Activated naive CD8-positive, alpha-beta T cell (primary cell): ENCODE measurements around the gene CNN2.
A peak's percentile ranks its signal among the peaks of the same experiment; 100 is the strongest.

Experiments used
- H3K27ac Mint-ChIP-seq: one replicate; pipeline ENCODE4 v1.8.0; 2021; ENCODE audit warnings: mixed read lengths
- H3K27me3 Mint-ChIP-seq: one replicate; pipeline ENCODE4 v1.8.0; 2021; ENCODE audit warnings: mixed read lengths
- H3K36me3 Mint-ChIP-seq: one replicate; pipeline ENCODE4 v1.8.0; 2021; ENCODE audit warnings: mixed read lengths
- H3K4me1 Mint-ChIP-seq: one replicate; pipeline ENCODE4 v1.8.0; 2021; ENCODE audit warnings: low read depth, mixed read lengths
- H3K4me3 Mint-ChIP-seq: one replicate; pipeline ENCODE4 v1.8.0; 2021; ENCODE audit warnings: mild to moderate bottlenecking, mixed read lengths
- H3K9me3 Mint-ChIP-seq: one replicate; pipeline ENCODE4 v1.8.0; 2021; ENCODE audit warnings: low read depth, mixed read lengths

CNN2 gene

DNA sequence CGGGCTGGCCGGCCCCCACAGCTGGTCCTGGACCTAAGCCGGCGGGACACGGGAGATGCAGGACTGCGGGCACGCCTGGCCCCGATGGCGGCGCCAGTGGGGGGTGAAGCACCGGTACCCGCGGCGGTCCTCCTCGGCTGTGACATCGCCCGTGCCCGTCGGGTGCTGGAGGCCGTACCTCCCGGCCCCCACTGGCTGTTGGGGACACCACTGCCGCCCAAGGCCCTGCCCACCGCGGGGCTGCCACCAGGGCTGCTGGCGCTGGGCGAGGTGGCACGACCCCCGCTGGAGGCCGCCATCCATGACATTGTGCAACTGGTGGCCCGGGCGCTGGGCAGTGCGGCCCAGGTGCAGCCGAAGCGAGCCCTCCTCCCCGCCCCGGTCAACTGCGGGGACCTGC is 23.1 kb upstream of the CNN2 start:
- Mint-ChIP-seq H3K4me3 (no peak overlapping the region), H3K27me3 (peaks cover 7% of the 10 kb centered on the region), H3K4me1 (peaks cover 7% of the 10 kb centered on the region), H3K9me3 (no peaks in the 10 kb centered on the region), H3K27ac (no peak overlapping the region), H3K36me3 (no peaks in the 10 kb centered on the region)

GRCh38 chr19:1004204-1004802 is 22.1 kb upstream of the CNN2 start:
- Mint-ChIP-seq H3K27me3 (peaks cover under 1% of the 10 kb centered on the region), H3K36me3 (no peaks in the 10 kb centered on the region), H3K4me1 (peaks cover 3% of the 10 kb centered on the region), H3K4me3 (no peak overlapping the region), H3K27ac (peak overlapping the region; percentile 41), H3K9me3 (no peaks in the 10 kb centered on the region)

GRCh38 chr19:1004803-1005664 is 21.4 kb upstream of the CNN2 start:
- Mint-ChIP-seq H3K4me3 (no peak overlapping the region), H3K27ac (peak overlapping the region; percentile 80), H3K36me3 (no peaks in the 10 kb centered on the region), H3K27me3 (no peaks in the 10 kb centered on the region), H3K9me3 (no peaks in the 10 kb centered on the region), H3K4me1 (peaks cover 3% of the 10 kb centered on the region)

GRCh38 chr19:1006711-1007398 is 19.6 kb upstream of the CNN2 start:
- H3K4me3 Mint-ChIP-seq = no peak overlapping the region
- no peak overlapping the region for H3K27ac Mint-ChIP-seq
- H3K27me3 Mint-ChIP-seq = no peaks in the 10 kb centered on the region
- H3K36me3 Mint-ChIP-seq = no peaks in the 10 kb centered on the region
- H3K4me1 Mint-ChIP-seq = no peaks in the 10 kb centered on the region
- no peaks in the 10 kb centered on the region for H3K9me3 Mint-ChIP-seq

GRCh38 chr19:1007399-1008251 is 18.8 kb upstream of the CNN2 start:
- H3K9me3 Mint-ChIP-seq = no peaks in the 10 kb centered on the region
- no peaks in the 10 kb centered on the region for H3K36me3 Mint-ChIP-seq
- no peak overlapping the region for H3K27ac Mint-ChIP-seq
- no peaks in the 10 kb centered on the region for H3K27me3 Mint-ChIP-seq
- H3K4me1 Mint-ChIP-seq = no peaks in the 10 kb centered on the region
- H3K4me3 Mint-ChIP-seq = no peak overlapping the region

- no peaks in the 10 kb centered on the region for H3K27me3 Mint-ChIP-seq
Observed at GRCh38 chr19:1008268-1009040, 18.0 kb upstream of the CNN2 start.

GRCh38 chr19:1009041-1009980 is 17.1 kb upstream of the CNN2 start:
- H3K9me3 Mint-ChIP-seq = no peaks in the 10 kb centered on the region
- no peak overlapping the region for H3K27ac Mint-ChIP-seq
- H3K4me3 Mint-ChIP-seq = no peak overlapping the region
- H3K27me3 Mint-ChIP-seq = no peaks in the 10 kb centered on the region
- peaks cover 3% of the 10 kb centered on the region for H3K4me1 Mint-ChIP-seq
- no peaks in the 10 kb centered on the region for H3K36me3 Mint-ChIP-seq

More at GRCh38 chr19:1008268-1009040, 18.0 kb upstream of the CNN2 start:
- H3K9me3 Mint-ChIP-seq = no peaks in the 10 kb centered on the region
- H3K4me3 Mint-ChIP-seq = no peak overlapping the region
- no peaks in the 10 kb centered on the region for H3K36me3 Mint-ChIP-seq
- no peaks in the 10 kb centered on the region for H3K4me1 Mint-ChIP-seq
- no peak overlapping the region for H3K27ac Mint-ChIP-seq

DNA sequence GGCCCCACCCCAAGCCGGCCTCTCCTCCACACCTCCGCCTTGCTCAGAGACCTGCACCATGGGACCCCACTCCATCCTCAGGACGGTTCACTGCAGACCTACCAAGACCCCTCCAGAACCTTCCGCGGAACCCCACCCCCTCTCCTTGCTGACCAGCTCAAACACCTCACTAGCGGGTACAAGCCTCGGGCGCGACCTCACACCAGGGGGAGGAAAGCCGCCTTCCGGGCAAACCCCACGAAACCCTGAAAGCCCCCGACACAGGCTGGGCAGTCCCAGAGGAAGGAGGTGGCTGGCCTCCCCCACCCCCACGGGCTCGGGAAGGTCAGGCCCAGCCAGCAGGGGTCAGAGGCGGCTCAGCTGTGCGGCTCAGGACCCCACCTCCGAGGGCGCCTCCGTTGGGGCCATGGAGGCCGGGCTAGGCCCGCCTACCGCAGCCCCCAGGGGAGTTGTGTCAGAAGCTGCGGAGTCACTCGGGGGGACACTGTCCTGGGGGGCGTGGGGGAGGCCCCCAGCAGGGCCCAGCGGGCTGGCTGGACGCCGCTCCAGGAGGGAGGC is 16.3 kb upstream of the CNN2 start:
- Mint-ChIP-seq H3K27me3 (no peaks in the 10 kb centered on the region), H3K27ac (no peak overlapping the region), H3K4me3 (no peak overlapping the region), H3K36me3 (no peaks in the 10 kb centered on the region), H3K9me3 (no peaks in the 10 kb centered on the region), H3K4me1 (peaks cover 3% of the 10 kb centered on the region)

DNA sequence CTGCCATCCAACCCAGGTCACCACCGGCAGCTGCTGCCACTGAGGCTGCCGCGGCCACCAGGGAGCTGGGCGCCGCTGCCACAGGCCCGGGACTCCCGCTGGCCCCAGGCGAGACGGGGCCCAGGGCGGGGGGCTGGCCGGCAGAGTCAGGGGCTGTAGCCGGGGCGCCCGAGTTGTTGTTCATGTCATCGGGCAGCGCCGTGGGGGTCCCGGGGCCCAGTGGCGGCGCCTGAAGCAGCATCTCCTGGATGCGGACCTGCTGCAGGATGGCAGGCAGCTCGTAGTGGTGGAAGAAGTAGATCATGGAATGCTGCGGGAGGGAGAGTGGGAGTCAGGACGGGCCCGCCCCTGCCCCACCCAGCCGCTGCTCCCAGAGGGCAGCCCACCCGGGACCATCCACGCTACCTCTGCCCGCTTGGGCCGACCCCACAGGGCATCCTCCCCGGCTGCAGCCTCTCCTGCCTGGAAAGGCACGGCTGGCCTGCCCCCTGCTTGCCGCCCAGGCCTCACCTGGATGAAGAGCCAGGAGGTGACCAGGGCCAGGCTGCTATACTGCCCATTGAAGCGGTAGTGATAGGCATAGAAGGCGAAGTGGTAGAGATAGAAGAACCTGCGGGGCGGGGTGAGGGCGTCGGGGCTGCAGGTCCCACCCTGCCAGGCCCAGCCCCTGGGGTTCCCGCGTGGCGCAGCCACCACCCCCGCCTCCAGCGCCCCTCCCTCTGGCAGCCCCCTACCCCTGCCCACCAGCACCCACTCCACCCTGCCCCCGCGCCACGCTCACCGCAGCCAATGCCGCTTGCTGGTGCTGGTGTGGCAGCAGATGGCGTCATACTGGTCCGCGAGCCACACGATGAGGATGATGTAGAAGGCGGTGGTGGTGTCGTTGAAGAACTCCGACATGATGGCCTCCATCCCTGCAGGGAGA is 15.6 kb upstream of the CNN2 start:
- no peak overlapping the region for H3K4me3 Mint-ChIP-seq
- H3K27me3 Mint-ChIP-seq = no peaks in the 10 kb centered on the region
- H3K4me1 Mint-ChIP-seq = peaks cover 6% of the 10 kb centered on the region
- H3K9me3 Mint-ChIP-seq = no peaks in the 10 kb centered on the region
- no peak overlapping the region for H3K27ac Mint-ChIP-seq
- H3K36me3 Mint-ChIP-seq = no peaks in the 10 kb centered on the region

DNA sequence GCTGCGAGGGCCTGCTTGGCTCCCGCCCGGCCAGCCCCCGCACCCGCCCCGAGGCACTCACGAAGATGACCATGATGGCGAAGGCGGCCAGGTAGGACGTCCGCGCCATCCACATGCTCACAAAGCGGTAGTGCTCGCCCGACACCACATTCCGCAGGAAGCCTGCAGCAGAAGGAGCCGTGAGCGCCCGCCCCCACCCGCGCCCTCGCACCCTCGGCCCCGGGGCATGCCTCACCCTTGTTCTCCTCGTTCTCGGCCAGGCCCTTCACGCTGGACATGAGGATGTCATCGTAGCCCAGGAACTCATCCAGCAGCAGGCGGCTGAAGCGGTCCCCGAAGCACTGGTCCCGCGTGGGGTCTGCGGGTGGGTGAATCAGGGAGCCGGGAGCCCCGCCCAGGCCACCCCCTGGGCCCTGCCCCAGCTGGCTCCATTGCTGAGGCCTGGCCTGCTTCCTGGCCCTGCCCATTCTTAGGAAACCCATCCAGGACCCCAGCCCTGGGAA is 14.5 kb upstream of the CNN2 start:
- Mint-ChIP-seq H3K4me1 (peaks cover 11% of the 10 kb centered on the region), H3K9me3 (no peaks in the 10 kb centered on the region), H3K27ac (no peak overlapping the region), H3K27me3 (no peaks in the 10 kb centered on the region), H3K4me3 (no peak overlapping the region), H3K36me3 (no peaks in the 10 kb centered on the region)

GRCh38 chr19:1012334-1012733 is 14.1 kb upstream of the CNN2 start:
- no peak overlapping the region for H3K4me3 Mint-ChIP-seq
- no peaks in the 10 kb centered on the region for H3K36me3 Mint-ChIP-seq
- no peak overlapping the region for H3K27ac Mint-ChIP-seq
- no peaks in the 10 kb centered on the region for H3K9me3 Mint-ChIP-seq
- H3K27me3 Mint-ChIP-seq = no peaks in the 10 kb centered on the region
- H3K4me1 Mint-ChIP-seq = peaks cover 16% of the 10 kb centered on the region

GRCh38 chr19:1013218-1013617 is 13.2 kb upstream of the CNN2 start:
- no peaks in the 10 kb centered on the region for H3K36me3 Mint-ChIP-seq

More at GRCh38 chr19:1013218-1013617, 13.2 kb upstream of the CNN2 start:
- Mint-ChIP-seq H3K9me3 (no peaks in the 10 kb centered on the region), H3K4me1 (peaks cover 22% of the 10 kb centered on the region), H3K27ac (no peak overlapping the region), H3K27me3 (no peaks in the 10 kb centered on the region), H3K4me3 (no peak overlapping the region)
